PC-3 (cell line): ENCODE measurements around the gene PCBP2.

Experiments
- EZH2phosphoT487 ChIP-seq: fragments of 300-600 bp; sonication (generic); IDR thresholded peaks from 2 replicates; pipeline ENCODE4 v1.6.1; 2018; ENCODE audit warnings: mild to moderate bottlenecking, antibody characterized with exemption, low read length, borderline replicate concordance
- TF ChIP-seq, protein P1 (sequence below): fragments of 300-600 bp; sonication (generic); conservative IDR thresholded peaks from 2 replicates; pipeline ENCODE4 v1.5.1; 2017; ENCODE audit warnings: antibody characterized with exemption, low read depth, mild to moderate bottlenecking, low read length

DNA sequence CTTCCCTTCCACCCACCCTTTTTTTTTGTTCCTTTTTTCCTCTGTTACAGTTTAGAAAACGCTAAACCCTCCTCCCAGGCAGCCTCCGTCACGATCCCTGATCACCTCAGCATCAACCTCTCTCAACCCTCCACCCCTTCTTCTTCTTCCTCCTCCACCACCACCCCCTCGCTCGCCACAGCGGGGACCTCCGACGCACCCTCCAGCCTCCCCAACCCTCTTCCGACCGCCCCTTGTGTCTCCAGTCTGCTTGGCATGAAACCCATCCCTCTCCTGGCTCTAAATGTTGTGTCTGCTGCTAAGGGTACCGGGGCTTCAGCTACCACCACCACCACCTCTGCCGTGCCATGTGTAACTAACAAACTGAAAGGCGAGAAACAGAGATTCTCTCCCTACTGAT lies 22.9 kb downstream of the PCBP2 start:
- TF ChIP-seq EZH2phosphoT487, result no peak
- TF ChIP-seq, protein P1, sequence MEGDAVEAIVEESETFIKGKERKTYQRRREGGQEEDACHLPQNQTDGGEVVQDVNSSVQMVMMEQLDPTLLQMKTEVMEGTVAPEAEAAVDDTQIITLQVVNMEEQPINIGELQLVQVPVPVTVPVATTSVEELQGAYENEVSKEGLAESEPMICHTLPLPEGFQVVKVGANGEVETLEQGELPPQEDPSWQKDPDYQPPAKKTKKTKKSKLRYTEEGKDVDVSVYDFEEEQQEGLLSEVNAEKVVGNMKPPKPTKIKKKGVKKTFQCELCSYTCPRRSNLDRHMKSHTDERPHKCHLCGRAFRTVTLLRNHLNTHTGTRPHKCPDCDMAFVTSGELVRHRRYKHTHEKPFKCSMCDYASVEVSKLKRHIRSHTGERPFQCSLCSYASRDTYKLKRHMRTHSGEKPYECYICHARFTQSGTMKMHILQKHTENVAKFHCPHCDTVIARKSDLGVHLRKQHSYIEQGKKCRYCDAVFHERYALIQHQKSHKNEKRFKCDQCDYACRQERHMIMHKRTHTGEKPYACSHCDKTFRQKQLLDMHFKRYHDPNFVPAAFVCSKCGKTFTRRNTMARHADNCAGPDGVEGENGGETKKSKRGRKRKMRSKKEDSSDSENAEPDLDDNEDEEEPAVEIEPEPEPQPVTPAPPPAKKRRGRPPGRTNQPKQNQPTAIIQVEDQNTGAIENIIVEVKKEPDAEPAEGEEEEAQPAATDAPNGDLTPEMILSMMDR, result no peak
